ENCODE data around the gene EZR.
"Not testable (repeated sequence)": the region's sequence is repeated elsewhere in the genome, so short reads cannot be mapped to it uniquely, and the experiment has no call there.

The EZR gene

DNA sequence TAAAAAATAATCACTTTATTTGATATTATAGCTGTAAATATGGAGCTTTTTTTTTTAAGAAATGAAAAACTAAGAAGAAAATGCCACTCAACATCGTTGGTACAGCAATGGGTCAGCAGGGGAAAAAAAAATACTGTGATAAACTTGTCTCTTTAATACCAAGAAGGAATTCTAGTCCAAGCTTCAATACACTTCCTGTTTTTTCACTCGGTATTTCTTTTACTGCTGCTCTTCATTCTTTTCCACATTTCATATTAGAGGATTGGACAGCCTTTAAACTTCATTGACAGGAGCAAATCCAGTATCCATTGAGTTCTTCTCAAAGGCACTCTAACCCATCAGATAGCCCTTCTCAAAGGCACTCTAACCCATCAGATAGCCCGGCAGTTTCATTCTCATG lies 22.2 kb upstream of the EZR start:
- no peak for DNase-seq (ENCODE audit: low read depth)

GRCh38 chr6:158840465-158840864 lies 21.3 kb upstream of the EZR start:
- DNase-seq (ENCODE audit: low read depth) = no peak

- no peak for DNase-seq (ENCODE audit: low read depth)
Measured at GRCh38 chr6:158839796-158840195, 20.6 kb upstream of the EZR start.

- DNase-seq (ENCODE audit: low read depth) = not testable (repeated sequence)
Measured at GRCh38 chr6:158838790-158839189, 19.6 kb upstream of the EZR start.

- peak; percentile 46 for DNase-seq (ENCODE audit: low read depth)
Measured at GRCh38 chr6:158837684-158838625, 18.8 kb upstream of the EZR start.

GRCh38 chr6:158836625-158837311 lies 17.6 kb upstream of the EZR start:
- DNase-seq (ENCODE audit: low read depth) = no peak

DNA sequence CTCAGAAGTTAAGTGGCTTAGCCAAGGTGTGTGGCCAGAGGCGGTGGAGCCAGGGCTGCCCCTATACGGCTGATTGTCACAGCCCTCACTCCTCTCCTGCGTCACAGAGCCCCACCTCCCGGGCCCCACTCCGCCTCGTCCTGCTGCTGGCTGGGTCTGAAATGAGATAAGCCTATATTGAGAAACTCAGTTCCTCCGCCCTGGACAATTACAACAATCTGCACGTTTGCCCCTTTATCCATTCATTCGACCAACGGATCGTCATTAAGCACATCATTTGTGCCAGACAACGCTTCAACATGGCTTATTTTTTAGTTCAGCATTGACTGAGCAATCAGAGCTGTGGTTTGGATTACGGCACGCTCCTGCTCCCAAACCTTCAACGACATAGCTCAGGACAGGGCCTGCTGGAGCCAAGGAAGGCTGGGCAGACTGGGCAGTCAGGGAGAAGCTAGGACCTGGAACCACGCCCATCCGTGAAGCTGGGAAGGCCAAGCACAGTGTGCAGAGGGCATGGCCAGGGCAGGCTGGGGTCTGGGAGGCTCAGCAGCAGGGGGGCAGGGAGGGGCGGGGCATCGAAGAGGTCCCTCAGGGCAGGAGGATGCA lies 16.6 kb upstream of the EZR start:
- DNase-seq (ENCODE audit: low read depth) = no peak

DNA sequence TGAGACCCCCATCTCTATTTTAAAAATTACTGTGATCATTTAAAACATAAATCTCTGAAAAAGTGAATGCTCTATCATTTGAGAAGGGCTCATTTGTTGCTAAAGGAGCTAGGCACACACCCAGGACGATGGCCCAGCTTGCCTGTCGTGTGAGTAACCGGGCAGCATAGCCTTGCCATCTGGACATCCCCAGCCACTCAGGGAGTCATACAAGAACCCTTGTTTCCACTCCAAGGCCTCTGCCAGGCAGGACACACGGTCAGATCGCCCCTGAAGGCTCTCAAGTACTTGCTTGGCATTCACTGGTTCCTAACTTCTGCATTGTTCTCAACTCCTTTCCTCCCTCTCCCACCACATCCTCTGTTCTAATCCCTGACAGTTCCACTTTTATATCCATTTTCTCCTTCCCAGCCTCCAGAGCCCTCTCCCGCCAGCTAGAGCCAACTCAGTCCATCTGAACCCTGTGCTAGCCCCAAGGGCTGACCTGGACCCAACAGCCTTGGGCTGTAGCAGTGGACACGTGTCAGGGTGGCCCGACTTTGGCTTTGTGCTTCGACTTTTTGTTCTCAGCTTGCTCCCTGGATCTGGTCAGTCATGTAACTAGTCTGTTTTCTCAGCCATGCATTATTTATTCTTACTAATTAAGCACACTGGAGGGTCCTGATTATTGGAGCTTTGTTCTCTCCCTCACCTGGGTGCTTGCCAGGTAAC lies 15.7 kb upstream of the EZR start:
- no peak for DNase-seq (ENCODE audit: low read depth)

DNA sequence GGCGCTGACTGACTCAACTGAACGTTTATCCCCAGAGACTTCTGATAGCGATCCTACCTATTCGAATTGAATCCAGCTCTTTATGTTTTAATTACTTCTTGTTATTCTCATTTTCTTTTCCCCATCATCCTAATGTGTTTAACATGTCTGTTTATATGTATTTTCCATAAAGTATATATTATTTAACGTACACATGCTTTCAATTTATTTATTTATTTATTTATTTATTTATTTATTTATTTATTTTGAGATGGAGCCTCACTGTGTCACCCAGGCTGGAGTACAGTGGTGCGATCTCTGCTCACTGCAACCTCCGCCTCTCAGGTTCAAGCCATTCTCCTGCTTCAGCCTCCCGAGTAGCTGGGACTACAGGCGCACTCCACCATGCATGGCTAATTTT lies 13.6 kb upstream of the EZR start:
- not testable (repeated sequence) for DNase-seq (ENCODE audit: low read depth)

- no peak for DNase-seq (ENCODE audit: low read depth)
Measured at GRCh38 chr6:158832026-158832425, 12.9 kb upstream of the EZR start.

DNA sequence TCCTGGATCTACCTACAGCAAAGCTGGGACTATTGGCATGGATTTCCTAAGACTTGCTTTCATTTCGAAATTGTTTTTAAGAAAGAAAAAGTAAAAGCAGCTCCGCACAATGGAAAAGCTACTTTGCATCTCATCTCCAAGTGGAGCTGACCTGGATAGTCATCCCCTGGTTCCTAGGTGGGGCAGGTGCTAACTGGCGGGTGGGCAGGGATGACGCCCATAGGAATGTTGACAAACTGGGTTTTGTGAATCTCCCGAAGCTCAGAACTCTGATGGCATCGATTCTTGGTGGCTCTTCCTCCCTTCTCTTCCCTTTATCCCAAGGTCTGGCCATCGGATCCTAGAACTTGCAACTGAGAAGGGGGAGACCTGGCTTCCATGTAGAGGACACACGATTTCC lies 12.4 kb upstream of the EZR start:
- no peak for DNase-seq (ENCODE audit: low read depth)

GRCh38 chr6:158830736-158831135 lies 11.6 kb upstream of the EZR start:
- DNase-seq (ENCODE audit: low read depth) = no peak

DNA sequence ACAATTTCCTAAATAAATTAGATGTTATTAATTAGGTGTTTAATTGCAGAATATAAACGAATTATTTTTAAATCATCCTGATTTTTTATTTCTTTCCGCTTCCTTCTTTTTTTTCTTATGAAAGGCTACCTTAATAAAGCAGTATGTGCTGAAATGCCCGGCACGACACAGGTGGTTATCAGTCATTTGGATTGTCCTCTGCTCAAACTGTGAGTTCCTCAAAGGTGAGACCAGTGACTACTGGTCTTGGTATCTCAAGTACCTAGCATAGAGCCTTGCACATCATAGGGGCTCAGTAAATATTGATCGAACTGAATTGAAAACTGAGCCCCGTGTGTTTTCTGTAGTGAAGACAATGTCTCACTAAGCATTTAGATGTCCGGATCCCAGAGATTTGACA lies 9.6 kb upstream of the EZR start:
- DNase-seq (ENCODE audit: low read depth) = no peak

GRCh38 chr6:158826819-158827501 lies 7.8 kb upstream of the EZR start:
- DNase-seq (ENCODE audit: low read depth) = no peak

- no peak for DNase-seq (ENCODE audit: low read depth)
Measured at GRCh38 chr6:158825951-158826306, 6.8 kb upstream of the EZR start.

DNA sequence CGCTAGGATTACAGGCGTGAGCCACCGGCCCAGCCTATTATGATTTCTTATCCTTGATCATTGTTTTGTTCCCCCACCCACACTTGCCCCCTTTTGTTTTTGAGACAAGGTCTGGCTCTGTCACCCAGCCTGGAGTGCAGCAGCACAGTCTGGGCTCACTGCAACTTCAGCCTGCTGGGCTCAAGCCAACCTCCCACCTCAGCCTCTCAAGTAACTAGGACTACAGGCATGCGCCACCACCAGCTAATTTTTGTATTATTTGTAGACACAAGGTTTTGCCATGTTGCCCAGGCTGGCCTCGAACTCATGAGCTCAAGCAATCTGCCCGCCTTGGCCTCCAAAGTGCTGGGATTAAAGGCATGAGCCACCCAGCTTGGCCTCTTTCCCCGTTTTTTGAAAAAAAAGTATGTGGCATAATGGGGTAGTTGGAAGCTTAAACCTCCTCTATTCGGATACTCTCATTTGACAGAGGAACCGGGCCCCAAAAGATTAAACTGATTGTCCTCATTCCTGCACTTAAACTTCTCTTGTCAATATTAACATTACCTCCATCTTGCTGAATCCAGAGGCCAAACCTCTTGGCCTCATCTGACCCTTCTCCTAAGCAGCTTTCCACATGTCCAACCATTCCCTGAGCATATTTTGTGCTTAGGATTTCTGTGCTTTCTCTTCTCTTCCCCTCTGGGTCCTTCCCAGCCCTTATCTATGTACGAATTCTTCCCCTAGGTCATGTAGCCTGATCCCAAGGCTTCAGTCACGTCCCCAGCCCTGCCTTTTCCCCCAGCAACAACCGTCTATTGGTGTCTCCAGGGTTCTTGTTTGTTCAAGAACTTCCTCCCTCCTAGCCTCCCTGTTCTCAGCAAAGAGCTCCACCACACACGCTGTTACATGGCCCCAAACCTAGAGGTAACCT lies 6.1 kb upstream of the EZR start:
- no peak for DNase-seq (ENCODE audit: low read depth)

DNA sequence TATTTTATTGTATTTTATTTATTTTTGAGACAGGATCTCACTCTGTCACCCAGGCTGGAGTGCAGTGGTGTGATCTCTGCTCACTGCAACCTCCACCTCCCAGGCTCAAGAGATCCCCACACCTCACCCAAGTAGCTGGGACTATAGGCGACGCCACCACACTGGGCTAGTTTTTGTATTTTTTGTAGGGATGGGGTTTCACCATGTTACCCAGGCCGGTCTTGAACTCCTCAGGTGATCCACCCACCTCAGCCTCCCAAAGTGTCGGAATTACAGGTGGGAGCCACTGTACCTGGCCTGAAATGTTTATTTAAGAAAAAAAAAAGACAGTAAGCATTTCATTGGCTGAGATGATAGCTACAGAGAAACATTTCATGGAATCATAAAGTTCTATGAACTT lies 4.4 kb upstream of the EZR start:
- not testable (repeated sequence) for DNase-seq (ENCODE audit: low read depth)

- DNase-seq (ENCODE audit: low read depth) = peak; percentile 49
Measured at GRCh38 chr6:158819977-158820622, 932 bp upstream of the EZR start.

DNA sequence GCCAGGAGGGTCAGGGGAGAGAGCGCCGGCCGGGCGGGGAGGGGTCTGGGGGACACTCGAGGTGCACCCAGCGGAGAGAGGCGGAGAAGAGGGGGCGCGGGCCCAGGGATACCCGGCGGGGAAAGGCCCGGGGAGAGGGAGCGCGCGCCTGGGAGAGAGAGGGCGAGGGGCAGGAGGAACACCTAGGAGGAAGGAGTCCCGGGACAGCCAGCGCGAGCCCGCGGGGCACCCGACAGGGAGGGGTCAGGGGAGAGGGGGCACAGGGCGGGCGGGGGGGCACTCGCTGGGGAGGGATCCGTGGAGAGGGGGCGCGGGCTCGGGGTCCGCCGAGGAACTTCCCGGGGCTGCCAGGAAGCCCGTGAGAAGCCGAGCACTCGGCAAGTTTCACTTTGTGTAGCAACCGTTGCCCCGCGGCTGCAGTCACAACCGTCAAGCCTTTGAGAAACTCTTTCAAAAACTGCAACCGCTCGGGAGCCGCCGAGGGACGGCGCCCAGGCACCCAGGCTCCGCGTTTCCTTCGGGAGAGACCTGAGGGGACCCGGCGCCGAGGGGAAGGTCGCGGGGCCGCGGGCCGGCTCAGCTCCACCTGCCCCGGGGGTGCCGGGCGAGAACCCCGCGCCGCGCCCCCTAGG lies 471 bp downstream of the EZR start:
- DNase-seq (ENCODE audit: low read depth) = peak; percentile 81
